Measurements from ENCODE around the gene CLHC1. TPM values are rescaled to one million over a fixed set of nuclear protein-coding genes. Genes with fewer than 3 reads are reported as not detected.

Gene CLHC1
- total and polyA plus RNA-seq, 8 donors = 2.9 to 20.0 (median 7.0) TPM

DNA sequence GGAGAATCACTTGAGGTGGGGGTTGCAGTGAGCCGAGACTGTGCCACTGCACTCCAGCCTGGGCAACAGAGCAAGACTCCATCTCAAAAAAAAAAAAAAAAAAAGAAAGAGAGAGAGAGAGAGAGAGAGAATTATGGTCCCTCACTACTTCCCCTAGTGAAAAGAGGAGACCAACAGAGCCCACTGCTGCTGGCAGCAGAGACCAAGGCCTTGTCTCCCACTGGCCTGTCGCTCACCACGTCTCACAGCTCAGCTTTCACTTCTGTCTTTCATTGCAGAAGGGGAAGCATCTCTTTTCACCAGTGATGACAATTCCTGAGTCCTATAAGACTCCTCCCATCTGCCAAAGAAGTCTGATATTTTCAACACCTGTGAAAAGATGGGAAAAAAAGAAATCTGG, 81.3 kb downstream of the CLHC1 start:
- Histone ChIP-seq H3K27ac (no peak overlapping the region), H3K36me3 (no peaks in the 10 kb centered on the region), H3K27me3 (no peaks in the 10 kb centered on the region), H3K4me3 (no peak overlapping the region), H3K4me1 (peaks cover 5 to 8% (median 6%) of the 10 kb centered on the region in 3 donors), H3K9me3 (no peaks in the 10 kb centered on the region)
- FAIRE-seq = no peak
- 95 to 98% methylated on average over 3 of the region's 3 CpGs for WGBS, 2 donors
- DNase-seq = no peak
- TF ChIP-seq, protein P1, sequence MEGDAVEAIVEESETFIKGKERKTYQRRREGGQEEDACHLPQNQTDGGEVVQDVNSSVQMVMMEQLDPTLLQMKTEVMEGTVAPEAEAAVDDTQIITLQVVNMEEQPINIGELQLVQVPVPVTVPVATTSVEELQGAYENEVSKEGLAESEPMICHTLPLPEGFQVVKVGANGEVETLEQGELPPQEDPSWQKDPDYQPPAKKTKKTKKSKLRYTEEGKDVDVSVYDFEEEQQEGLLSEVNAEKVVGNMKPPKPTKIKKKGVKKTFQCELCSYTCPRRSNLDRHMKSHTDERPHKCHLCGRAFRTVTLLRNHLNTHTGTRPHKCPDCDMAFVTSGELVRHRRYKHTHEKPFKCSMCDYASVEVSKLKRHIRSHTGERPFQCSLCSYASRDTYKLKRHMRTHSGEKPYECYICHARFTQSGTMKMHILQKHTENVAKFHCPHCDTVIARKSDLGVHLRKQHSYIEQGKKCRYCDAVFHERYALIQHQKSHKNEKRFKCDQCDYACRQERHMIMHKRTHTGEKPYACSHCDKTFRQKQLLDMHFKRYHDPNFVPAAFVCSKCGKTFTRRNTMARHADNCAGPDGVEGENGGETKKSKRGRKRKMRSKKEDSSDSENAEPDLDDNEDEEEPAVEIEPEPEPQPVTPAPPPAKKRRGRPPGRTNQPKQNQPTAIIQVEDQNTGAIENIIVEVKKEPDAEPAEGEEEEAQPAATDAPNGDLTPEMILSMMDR (IDR thresholded peaks at IDR 0.05) = no peak
- intact Hi-C loops (cut with DNase I) = no loop called here
- peak in 2 of 4 donors; percentile 45 to 77 for ATAC-seq

GRCh38 chr2:55148269-55148668, 83.8 kb downstream of the CLHC1 start:
- H3K9me3 ChIP-seq = no peaks in the 10 kb centered on the region
- FAIRE-seq = no peak
- H3K36me3 ChIP-seq = no peaks in the 10 kb centered on the region
- 42 to 43% methylated on average over 2 of the region's 2 CpGs for WGBS, 2 donors
- intact Hi-C loops (cut with DNase I) = no loop called here
- no peaks in the 10 kb centered on the region for H3K4me1 ChIP-seq
- no peak overlapping the region for H3K4me3 ChIP-seq
- TF ChIP-seq, protein P1 (IDR thresholded peaks at IDR 0.05) = no peak
- no peak for DNase-seq
- ATAC-seq = peak in 3 of 4 donors; percentile 20 to 26 (median 21)
- H3K27me3 ChIP-seq = no peaks in the 10 kb centered on the region
- no peak overlapping the region for H3K27ac ChIP-seq

DNA sequence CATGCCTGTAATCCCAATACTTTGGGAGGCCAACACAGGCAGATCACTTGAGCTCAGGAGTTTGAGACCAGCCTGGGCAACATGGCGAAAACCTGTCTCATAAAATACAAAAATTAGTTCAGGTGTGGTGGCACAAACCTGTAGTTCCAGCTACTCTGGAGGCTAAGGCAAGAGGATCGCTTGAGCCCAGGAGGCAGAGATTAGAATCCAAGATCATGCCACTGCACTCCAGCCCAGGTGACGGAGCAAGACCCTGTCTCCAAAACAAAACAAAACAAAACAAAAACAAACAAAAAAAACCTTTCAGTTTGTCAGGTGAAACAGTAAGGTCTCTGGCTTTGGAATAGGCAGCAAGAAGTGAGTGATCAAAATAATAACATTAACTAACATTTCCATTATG, 84.6 kb downstream of the CLHC1 start:
- ATAC-seq (no peak), FAIRE-seq (no peak), DNase-seq (no peak)
- H3K4me3 ChIP-seq = no peak overlapping the region
- no peak overlapping the region for H3K27ac ChIP-seq
- H3K9me3 ChIP-seq = no peaks in the 10 kb centered on the region
- WGBS, 2 donors = 93 to 100% methylated on average over 3 of the region's 3 CpGs
- no peaks in the 10 kb centered on the region for H3K27me3 ChIP-seq
- H3K4me1 ChIP-seq = no peaks in the 10 kb centered on the region
- TF ChIP-seq, protein P1 (IDR thresholded peaks at IDR 0.05) = no peak
- H3K36me3 ChIP-seq = no peaks in the 10 kb centered on the region
- intact Hi-C loops (cut with DNase I) = no loop called here

DNA sequence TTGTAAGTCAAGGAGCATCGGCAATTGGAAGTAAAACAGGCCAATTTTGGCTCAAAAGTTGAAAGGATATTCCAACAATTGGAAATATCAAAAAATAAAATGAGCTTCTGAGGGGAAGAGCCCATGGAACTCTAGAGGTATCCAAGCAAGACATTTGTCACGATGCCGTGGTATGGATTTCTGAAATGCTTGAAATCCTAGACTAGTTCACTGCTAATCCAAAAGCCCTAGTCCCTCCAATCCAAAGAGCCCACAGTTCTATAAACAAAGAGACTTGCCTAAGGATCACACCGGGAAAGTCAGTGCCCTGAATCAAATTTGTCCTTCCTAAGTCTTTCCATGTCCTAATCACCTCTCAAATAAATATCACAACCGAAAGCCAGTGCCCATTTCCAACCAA, 85.1 kb downstream of the CLHC1 start:
- intact Hi-C loops (cut with DNase I) = no loop called here
- H3K27me3 ChIP-seq = no peaks in the 10 kb centered on the region
- H3K4me1 ChIP-seq = peaks cover 0 to 4% (median 3%) of the 10 kb centered on the region in 3 donors
- no peaks in the 10 kb centered on the region for H3K36me3 ChIP-seq
- FAIRE-seq (no peak), DNase-seq (no peak), ATAC-seq (no peak)
- TF ChIP-seq, protein P1 (IDR thresholded peaks at IDR 0.05) = no peak
- no peak overlapping the region for H3K4me3 ChIP-seq
- 95 to 98% methylated on average over 5 of the region's 5 CpGs for WGBS, 2 donors
- no peaks in the 10 kb centered on the region for H3K9me3 ChIP-seq
- no peak overlapping the region for H3K27ac ChIP-seq

DNA sequence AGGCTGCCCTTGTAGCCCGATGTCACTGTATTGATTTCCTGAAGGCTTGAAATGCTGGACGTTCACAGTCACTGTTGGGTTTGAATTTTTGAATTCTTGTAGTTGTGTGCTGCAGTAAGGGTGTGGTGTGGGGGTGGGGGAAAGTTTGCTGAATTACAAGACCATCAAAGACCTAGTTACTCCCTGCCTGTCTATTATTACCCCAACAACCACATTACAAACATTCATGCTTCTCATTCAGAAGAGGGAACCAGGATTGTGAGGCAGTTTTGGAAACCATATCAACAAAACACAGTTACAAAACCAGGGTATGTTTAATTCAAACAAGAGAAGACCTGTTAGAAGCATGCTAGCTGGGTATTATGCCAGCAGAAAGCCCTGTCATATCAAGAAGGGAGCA, 85.8 kb downstream of the CLHC1 start:
- ATAC-seq = no peak
- Histone ChIP-seq H3K27me3 (no peaks in the 10 kb centered on the region), H3K36me3 (no peaks in the 10 kb centered on the region), H3K4me3 (no peak overlapping the region), H3K4me1 (peaks cover 0 to 11% (median 7%) of the 10 kb centered on the region in 3 donors), H3K27ac (no peak overlapping the region), H3K9me3 (no peaks in the 10 kb centered on the region)
- intact Hi-C loops (cut with DNase I) = no loop called here
- TF ChIP-seq, protein P1 (IDR thresholded peaks at IDR 0.05) = no peak
- no peak for DNase-seq
- 15 to 22% methylated on average over 2 of the region's 2 CpGs for WGBS, 2 donors
- FAIRE-seq = no peak
